NCI-H526 treated with DMSO at 0.1 percent for 48 hours (cell line): ENCODE results near the gene LONP1.
A peak's percentile ranks its signal among the peaks of the same experiment; 100 is the strongest.

Experiments used
- DNase-seq: peaks from one replicate; lab custom pipeline; 2025; lab: John Stamatoyannopoulos, UW

Gene LONP1

DNA sequence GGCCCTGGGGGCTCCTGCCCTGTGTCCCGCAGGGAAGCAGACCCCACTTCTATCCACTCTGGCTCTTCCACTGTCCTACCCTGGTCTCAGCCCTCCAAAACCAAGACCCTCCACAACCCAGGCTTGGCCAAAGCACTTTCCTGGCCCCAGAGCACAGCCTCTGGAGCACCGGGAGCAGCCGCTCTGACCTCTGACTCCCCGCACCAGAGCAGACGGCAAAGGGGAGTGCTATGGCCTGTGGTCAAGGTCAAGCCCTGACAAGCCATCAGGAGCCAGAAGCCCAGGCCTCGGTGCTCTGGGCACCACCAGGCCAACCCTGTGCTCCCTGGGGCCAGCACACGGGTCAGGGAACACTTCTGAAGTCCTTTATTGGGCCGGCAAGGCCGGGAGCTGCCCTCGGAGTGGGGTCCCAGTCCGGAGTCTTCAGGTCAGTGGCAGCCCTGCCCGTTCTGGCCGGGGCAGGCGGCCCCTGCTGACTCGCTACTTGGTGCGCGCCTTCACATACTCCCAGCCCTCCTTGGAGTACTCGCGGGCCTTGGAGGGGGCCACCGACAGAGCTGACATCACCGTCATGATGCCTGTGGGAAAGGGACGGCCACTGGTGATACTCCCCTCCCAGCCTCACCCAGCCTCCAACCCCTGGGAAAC is 41.8 kb downstream of the LONP1 start:
- DNase-seq, result no peak

DNA sequence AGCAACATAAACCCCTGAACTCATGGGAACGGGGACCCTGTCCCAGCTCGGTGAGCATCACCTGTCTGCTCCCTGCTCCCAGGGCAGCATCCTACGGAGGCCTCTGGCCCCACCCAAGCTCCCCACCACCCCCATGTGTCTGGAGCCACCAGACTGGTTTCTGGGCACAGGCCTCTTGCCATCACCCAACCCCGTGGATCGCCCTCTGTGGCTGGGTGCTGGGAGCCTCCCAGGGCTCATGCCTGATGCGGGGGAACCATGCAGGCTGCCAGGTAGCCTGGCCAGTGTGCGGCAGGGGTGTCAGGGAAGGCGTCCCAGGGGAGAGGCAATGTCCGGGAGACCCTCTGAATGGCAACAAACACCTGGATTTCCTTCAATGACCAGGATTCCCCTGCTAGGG is 42.4 kb downstream of the LONP1 start:
- no peak for DNase-seq

DNA sequence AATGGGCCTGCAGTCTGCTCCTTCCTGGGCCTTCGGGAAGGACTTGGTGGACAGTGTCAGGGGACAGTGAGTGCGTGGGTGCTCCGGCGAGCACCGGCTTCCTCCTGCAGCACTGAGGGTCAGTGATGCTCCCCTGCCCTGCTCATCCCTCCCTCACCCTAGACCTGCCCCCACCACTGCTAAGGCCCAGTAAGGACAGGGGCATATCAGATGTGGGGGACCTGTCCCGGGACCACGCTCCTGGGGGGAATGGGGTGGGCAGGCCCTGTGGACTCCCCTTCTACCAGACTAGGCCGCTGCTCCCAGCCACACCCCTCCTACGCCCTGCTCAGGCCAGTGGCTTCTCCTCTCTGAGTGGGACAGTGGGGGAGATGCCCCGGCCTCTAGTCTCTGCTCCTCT is 42.8 kb downstream of the LONP1 start:
- no peak for DNase-seq

DNA sequence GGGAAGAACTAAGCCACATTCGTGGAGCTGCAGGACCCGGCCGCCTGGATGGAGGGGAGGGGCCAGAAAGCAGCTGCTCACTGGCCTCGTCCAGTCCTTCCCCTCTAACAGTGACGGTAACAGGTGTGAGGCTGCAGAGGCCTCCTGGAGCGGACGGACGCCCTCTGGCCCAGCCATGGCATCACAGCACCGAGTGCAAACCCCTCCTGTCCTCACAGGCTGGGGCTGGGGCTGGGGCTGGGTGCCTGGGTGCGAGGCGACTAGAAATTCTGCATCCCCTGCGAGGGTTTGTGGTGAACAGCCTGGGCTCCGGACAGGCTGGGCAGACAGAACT is 43.2 kb downstream of the LONP1 start:
- DNase-seq, result no peak

DNA sequence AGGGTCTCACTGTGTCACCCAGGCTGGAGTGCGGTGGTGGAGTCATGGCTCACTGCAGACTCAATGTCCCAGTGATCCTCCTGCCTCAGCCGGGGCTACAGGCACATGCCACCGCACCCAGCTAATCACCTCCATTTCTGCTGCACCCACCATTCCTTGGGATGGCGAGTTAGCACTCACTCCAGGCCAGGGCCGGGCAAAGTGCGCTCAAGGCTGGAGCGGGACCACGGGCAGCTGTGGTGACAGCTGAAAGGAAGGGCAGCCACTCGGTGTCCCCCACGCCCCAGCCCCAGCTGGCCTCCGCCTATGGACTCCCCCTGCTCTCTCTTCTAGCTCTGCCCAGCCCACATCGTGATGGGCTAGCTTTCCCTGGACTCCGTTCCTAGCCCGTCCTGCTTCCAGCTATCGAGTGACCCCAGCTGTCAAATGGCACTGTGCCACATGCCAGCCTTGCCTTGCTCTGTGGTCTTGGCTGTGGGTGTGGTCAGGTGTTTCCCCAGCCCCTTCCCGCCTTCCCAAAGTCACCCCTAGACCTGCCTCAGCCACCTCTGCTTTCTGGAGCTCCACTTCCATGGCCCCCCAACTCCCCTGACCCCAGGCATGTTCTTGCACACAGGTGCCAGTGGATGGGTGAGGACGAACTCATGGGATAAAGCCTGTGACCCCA is 43.7 kb downstream of the LONP1 start:
- no peak for DNase-seq

GRCh38 chr19:5674714-5675113 is 45.2 kb downstream of the LONP1 start:
- DNase-seq, result no peak

- DNase-seq, result no peak
Measured at GRCh38 chr19:5673752-5674151, 46.2 kb downstream of the LONP1 start.

- DNase-seq, result no peak
Measured at GRCh38 chr19:5672708-5673459, 47.1 kb downstream of the LONP1 start.

DNA sequence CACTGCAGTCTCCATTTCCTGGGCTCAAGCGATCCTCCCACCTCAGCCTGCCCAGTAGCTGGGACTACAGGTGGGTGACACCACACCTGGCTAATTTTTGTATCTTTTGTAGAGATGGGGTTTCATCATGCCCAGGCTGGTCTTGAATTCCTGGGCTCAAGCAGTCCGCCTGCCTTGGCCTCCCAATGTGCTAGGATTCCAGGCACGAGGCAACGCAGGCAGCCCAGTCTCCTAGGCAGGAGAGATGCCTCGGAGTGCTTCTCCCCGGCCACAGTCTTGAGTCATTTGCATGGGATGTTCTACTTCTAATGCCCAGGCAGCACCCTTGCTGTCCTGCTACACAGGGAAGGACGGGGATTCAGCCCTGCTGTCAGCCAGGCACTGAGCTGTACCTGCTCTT is 48.3 kb downstream of the LONP1 start:
- DNase-seq, result no peak

DNA sequence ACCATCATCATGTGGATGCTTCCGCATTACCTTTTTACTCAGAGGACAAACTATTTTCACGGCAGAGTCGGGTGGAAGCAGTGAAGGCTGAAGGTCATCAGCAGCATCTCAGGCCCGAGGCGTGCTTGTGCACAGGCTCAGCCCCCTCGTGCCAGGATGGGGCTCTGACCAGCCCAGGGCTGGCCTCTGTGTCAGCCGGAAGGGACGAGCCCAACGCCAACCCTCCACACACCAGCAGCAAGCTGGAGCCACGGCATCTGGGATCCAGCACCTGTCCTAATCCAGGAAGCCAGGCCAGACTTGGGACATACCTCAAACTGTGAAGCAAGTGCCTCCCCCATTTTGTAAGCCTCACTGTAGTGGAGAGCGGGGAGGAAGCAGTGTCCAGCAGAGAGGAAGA is 50.7 kb downstream of the LONP1 start:
- no peak for DNase-seq

DNA sequence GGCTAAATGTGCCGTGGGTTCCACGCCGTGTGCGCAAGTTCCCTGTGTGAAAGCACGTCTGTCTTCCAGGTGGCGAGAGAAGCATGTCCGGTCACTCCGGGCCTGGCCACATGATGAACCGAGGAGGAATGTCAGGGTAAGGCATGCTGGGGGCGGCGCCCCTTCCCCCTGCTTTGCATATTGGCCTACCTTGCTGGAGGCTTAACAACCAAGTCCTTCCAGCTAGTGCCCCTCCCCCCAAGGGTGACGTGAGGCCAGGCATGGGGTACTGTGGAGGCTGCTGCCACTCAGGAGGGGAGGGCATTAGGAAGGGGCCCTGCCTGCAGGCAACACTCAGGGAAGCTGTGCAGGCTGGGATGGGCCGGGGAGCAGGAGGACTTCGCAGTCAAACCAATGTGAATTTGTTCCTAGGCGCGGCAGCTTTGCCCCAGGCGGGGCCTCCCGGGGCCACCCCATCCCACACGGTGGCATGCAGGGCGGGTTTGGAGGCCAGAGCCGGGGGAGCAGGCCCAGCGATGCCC is 52.1 kb downstream of the LONP1 start:
- peak; percentile 35 for DNase-seq

DNA sequence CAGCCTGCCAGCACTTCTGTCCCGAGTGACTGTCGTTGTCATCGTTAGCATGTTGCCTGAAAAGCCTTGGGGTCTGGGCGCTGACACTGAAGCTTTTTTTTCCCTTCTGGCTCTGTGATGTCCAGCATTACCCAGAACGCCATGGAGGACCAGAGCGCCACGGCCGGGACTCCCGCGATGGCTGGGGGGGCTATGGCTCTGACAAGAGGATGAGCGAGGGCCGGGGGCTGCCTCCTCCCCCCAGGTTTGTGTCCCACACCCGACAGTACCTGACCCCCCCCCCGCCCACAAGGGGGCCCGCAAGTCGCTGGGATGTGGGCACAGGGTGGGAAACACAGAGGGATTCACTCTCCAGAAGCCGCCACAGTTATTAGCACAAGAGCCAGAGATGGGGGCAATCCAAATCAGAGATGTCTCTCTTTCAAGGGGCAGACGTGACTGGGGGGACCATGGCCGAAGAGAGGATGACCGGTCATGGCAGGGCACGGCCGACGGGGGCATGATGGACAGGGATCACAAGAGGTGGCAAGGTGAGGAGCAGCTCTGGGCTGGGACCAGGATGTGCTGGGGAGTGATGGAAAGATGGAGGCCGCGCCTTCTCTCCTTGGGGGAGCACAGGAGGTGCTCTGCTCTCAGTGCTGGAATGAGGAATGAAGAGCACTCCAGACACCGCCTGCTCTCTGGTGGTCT is 52.9 kb downstream of the LONP1 start:
- DNase-seq, result no peak

DNA sequence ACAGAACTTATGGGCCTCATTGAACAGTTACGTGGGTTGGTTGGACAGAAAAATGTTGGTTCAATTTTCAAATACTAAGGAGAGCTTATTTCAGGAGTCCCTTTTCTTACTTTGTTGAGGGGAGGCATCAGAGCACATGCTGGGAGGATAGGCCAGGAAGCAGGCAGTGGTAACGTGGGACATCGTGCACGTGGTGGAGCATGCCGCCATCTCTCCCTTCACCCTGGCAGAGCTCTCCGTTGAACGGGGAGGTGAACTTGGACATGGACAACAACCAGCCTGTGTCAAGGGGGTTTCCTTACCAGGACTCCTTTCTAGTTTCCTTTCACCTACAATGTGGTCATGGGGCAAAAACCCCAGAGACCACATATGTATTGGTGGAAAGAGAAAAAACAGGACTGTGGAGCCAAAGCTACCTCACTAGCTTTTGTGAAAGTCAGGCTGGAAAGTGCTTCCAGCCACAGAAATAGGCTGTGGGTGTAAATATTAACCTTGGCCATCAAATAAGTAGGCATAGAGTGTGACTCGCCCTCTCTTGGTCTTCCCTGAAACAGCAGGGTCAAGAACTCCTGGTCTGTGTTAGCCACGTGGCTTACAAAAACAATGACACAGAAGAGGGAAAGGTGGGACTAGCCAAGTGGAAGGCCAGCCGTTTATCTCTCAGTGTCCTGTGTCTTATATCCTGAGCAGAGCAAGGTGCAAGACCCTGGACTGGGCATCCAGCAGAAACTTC is 54.0 kb downstream of the LONP1 start:
- DNase-seq, result no peak

GRCh38 chr19:5664515-5664914 is 55.4 kb downstream of the LONP1 start:
- no peak for DNase-seq

DNA sequence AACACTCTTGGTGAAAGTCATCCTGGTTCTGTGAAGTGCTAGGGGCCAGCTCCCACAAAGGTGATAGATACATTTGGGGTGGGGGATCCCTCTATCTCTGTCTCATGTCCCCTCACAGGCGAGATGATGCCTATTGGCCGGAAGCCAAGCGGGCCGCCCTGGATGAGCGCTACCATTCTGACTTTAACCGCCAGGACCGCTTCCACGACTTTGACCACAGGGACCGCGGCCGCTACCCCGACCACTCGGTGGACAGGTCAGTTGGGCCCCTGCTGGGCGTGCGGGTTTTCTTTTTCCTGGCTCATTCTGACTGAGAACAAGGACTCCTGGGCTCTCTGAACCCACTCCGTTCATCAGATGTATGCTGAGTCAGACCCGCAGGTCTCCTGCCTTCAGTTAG is 56.0 kb downstream of the LONP1 start:
- no peak for DNase-seq

DNA sequence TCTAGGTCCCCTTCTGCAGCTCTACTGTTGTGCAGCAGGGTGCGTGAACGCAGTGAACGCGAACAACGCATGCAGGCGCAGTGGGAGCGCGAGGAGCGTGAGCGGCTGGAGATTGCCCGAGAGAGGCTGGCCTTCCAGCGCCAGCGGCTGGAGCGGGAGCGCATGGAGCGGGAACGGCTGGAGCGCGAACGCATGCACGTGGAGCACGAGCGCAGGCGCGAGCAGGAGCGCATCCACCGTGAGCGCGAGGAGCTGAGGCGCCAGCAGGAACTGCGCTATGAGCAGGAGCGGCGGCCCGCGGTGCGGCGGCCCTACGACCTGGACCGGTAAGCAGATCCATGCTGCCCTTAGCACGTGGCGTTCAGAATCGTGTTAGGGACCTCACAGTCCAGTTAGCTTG is 58.5 kb downstream of the LONP1 start:
- no peak for DNase-seq

DNA sequence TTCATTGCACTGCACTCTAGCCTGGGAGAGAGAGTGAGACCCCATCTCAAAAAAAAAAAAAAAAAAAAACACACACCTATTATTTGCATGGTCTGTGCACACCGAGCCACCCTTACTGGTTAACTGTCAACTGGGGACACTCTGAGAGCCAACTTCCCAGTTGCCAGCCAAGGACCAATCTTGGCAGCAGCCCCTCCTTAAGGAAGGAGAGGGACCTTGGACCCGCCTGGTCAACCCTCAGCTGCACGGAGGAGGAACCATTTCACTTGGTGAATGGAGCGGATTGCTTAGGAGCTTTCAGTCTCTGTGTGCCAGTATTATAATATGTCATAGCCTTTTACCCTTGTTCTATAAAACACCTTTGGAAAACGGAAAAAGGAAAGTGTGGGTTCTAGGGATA is 64.5 kb downstream of the LONP1 start:
- DNase-seq, result no peak

DNA sequence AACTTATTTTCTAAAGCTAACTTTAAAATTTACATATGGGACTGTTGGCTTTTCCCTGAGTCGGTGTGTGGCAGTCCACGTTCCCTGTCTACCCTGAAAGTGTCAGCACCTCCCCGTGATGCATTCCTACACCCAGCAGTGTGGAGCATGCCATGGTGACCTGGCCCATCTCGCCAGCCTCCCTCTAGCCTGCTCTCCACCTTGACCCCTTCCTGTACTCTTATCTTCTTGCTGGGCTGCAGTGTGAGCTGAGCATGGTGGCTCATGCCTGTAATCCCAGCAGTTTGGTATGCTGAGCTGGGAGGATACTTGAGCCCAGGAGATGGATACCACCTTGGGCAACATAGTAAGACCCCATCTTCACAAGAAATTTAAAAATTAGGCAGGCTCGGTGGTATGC is 65.0 kb downstream of the LONP1 start:
- no peak for DNase-seq

DNA sequence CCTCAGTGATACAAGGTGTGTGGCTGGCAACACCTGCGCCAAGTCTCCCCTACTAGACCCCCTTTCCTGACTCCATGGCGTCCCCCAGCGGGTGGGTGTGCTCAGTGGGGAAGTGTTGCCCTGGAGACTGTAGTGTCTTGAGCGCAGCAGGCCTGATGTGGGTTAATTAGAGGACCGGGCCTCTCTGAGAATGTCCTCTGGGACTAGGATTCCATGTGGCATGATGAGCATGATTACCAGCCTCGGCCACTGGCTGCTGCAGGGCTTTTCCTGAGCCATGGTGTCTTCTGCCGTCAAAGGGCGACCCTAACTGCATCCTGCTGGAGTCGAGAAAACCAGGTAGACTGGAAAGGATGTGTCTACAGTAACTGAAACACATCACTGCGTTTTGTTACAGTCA is 67.7 kb downstream of the LONP1 start:
- no peak for DNase-seq

GRCh38 chr19:5651361-5651760 is 68.6 kb downstream of the LONP1 start:
- DNase-seq, result no peak

DNA sequence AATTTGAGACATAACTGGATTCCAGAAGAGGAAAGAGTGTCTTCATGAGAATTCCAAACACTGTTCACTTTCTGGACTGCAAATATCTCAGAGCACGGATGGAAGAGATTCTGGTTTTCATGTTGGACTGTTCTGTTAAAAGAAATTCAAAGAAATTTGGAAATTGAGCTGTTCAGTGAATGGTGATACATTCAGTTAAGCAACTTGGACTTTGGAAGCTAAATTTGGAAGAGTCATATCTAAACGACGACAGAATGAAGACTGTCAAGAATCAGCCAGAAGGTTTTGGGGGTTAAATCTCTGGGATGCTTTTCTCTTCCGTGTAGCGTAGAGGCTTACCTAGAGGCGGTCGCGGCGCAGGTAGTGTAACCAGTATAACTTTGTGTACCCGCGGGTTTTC is 71.5 kb downstream of the LONP1 start:
- DNase-seq, result no peak

GRCh38 chr19:5646703-5647102 is 73.2 kb downstream of the LONP1 start:
- no peak for DNase-seq
